Activated CD4-positive, alpha-beta T cell treated with anti-CD3 and anti-CD28 coated beads, Interleukin-2, Interleukin-4, amounts not matched to agents 100 ng/mL and 50 ng/mL, durations not matched to agents 16 hours and 8 hours (primary cell): ENCODE measurements around the gene CDX2.

Experiments used
- DNase-seq: peaks from one replicate; pipeline ENCODE4 v3.0.0-alpha.2; 2020; ENCODE audit warnings: low spot score

CDX2 gene

DNA sequence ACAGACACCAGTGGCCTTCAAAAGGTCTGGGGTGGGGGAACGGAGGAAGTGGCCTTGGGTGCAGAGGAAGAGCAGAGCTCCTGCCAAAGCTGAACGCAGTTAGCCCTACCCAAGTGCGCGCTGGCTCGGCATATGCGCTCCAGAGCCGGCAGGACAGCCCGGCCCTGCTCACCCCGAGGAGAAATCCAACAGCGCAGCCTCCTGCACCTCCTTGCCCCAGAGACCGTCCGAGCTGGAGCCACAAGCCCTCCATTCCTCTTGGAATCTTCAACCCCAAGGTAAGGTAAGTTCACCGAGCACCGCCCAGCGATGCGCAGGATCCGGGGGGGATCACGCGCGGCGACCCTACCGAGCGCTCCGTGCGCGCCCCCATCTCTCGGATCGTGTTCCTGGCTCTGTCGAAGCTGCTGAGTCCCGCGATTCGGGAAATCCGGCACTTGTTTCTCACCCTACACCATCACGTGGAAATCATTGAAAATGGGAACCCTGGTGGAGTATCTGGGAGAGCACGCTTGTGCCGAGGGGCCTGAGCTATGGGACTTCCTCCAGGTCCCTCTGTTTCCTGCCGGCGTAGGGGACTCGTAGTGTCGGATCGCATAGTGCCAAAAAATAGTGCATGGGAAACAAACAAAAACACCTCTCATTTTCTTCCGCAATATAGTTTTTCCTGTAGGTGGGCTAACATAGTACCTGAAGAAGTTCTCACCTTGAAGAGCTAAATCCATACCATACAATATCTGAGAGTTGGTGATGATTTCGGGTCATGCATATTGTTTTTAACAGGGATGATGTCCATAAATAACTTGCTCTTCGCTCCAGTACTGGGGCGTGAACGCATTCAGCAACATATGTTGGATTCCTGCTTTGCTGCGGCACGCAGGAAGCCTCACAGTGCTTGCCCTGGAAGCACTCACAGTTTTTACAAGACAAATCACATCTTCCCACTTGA lies 40.0 kb downstream of the CDX2 start:
- no peak for DNase-seq

DNA sequence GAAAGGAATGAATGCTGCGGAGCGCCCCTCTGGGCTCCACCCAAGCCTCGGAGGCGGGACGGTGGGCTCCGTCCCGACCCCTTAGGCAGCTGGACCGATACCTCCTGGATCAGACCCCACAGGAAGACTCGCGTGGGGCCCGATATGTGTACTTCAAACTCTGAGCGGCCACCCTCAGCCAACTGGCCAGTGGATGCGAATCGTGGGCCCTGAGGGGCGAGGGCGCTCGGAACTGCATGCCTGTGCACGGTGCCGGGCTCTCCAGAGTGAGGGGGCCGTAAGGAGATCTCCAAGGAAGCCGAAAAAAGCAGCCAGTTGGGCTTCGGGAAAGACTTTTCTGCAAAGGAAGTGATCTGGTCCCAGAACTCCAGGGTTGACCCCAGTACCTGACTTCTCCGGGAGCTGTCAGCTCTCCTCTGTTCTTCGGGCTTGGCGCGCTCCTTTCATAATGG lies 40.7 kb downstream of the CDX2 start:
- DNase-seq: no peak

- DNase-seq: no peak
Measured at GRCh38 chr13:27927444-27928352, 41.4 kb downstream of the CDX2 start.

DNA sequence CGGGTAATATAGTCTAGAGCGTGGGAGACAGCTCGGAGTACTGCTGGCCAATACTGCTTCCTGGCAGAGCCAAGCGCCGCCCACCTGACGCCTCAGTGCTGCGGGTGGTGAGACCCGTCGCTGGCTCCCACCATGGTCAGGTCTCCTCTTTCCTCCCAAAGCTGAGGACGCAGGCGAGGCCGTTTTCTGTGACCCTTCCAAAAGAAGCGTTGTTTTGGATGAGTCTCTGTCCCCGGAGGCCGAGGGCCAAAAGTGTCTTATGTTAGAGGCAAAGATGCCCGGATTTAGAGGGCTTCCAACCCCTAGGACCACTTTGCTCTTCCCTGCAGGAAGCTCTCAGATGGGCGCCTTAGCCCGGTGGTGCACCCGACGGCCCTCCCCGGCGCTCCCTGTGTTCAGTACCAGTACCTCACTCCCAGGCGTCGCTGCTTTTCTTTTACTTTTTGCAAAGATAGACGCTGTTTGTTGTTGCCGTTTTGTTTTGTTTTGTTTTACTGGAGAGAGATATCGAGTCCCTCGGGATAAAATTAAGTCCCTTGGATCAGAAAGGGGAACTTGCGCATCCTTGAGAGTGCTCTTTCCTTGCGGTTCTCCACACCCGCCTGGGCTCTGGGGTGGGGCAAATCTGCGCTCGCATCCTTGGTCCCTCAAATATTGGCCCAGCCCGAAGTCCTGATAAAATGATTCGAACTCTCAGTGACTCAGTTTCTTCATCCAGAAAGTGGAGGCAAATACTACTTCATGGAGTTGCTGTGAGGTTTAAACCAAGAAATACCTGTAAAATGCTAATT lies 42.3 kb downstream of the CDX2 start:
- DNase-seq: no peak

DNA sequence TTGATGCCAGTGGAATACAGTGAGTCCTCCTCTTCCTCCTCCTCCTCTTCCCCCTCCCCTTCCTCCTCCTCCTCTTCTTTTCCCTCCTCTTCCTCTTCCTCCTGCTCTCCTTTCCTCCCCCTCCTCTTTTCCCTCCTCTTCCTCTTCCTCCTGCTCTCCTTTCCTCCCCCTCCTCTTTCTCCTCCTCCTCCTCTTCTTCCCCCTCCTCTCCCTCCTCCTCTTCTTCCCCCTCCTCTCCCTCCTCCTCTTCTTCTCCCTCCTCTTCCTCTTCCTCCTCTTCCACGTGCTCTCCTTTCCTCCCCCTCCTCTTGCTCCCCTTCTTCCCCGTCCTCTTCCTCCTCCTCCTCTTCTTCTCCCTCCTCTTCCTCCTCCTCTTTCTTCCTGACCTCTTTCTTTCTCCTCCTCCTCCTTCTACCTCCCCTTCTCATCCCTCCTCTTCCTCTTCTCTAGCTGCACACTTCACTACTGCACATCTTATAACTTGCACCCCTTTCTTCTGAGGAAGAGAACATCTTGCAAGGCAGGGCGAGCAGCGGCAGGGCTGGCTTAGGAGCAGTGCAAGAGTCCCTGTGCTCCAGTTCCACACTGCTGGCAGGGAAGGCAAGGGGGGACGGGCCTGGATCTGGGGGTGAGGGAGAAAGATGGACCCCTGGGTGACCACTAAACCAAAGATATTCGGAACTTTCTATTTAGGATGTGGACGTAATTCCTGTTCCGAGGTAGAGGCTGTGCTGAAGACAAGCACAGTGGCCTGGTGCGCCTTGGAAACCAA lies 43.7 kb downstream of the CDX2 start:
- no peak for DNase-seq

- DNase-seq: no peak
Measured at GRCh38 chr13:27924529-27925141, 44.5 kb downstream of the CDX2 start.

GRCh38 chr13:27923794-27924528 lies 45.2 kb downstream of the CDX2 start:
- no peak for DNase-seq

DNA sequence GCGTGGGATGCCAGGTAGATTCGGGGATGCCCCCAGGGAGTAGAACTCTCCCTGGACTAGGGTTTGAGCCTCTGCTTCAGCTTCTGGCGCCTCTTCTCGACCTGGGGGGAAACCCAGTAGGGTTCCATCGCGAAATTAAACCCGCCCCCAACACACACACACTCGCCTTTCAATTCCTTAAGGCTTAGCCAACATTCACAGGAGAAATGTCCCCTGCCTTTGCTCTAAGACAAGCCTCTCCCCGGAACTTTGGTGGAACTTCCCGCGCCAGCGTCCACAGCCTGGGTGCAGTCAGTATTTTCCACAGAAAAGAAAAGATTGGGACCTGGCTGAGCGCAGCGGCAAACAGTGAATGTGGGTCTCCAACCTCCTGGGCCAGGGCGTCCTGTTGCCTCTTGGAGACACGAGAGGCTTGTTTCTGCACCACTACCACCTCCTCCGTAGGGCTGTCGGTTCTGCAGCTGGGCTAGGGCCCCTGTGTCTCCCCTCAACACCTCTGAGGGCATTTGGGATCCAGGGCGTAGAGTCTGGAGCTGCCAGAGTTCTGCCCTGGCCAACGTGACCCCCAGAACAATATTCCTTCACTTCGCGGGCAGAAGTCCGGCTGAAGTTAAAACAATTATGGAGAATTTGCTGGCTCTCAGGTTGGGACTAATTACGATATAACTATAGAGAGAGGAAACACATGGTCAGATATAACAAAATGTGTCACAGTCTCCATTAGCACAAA lies 46.1 kb downstream of the CDX2 start:
- DNase-seq: no peak

- no peak for DNase-seq
Measured at GRCh38 chr13:27921961-27922882, 46.9 kb downstream of the CDX2 start.

GRCh38 chr13:27921421-27921960 lies 47.6 kb downstream of the CDX2 start:
- DNase-seq: no peak

DNA sequence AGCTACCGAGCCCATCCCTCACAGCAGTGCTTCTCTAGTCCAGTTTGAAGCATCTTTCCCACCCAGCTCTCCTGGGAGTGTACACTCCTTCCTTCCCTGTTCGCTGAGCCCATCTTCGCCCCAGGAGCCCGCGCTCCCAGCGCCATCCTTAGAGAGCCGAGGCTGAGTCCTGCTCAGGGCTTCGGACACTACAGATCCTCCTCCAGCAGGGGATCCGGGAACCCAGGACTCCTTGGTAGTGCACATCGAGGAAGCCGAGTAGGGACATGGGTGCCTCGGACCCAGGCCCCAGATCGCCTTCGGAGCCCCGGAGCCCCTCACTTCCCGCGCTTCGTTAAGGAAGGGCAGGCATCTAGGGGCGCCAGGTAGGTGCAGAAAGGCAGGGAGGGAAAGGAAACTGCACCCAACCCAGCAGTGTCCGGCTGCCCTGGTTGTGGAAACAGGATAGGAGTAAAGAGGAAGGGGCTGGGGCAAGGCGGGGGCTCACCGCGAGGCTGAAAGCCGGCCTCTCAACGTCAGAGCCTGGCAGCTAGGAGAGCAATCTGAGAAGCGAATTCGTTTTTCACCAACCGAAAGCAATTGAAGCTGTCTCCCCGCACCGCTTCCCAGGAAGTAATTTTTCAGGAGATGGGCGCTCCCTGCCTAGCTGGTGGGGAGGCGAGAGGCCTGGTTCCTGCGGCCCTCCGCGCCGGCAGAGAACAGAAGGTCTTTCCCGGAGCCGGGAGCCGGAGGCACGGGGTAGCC lies 48.3 kb downstream of the CDX2 start:
- DNase-seq: no peak

- DNase-seq: no peak
Measured at GRCh38 chr13:27919934-27920676, 49.0 kb downstream of the CDX2 start, which contains the start of gene PDX1. PDX1 (plus strand) TSS chr13:27920000; CDS start chr13:27920139, 139 bp downstream.

GRCh38 chr13:27919659-27919933 lies 49.5 kb downstream of the CDX2 start:
- DNase-seq: no peak

DNA sequence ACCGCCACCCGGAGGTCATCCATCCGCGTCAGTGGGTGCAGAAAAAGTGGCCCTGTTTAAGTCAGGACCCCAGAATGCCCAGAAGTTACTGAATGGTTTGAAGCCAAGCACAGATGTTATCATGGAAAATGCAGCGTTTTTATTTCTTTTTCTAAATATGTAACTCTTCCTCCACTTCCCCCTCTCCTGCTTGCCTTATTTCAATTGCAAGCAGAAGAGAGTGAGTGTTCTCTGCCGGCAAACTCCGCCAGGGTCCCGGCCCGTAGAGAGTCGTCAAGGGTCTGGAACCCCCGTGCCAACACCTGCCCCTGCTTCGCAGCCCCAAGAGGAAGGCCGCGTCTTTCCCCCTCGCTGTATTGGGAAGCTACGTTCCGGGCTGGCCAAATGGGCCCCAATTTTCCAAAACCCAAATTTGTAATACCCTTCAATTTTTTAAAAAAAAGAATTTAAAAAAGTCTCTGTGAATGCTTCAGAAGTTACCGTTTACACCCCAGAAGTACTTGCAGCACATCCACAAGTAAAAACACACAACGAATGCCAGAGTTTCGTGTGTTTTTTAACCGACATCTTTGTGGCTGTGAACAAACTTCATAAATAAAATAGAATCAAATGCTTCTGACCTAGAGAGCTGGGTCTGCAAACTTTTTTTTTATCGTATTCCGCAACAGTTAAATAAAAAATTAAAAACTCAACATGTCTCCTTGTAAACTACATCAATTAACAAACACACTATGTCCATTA lies 50.0 kb downstream of the CDX2 start:
- no peak for DNase-seq

DNA sequence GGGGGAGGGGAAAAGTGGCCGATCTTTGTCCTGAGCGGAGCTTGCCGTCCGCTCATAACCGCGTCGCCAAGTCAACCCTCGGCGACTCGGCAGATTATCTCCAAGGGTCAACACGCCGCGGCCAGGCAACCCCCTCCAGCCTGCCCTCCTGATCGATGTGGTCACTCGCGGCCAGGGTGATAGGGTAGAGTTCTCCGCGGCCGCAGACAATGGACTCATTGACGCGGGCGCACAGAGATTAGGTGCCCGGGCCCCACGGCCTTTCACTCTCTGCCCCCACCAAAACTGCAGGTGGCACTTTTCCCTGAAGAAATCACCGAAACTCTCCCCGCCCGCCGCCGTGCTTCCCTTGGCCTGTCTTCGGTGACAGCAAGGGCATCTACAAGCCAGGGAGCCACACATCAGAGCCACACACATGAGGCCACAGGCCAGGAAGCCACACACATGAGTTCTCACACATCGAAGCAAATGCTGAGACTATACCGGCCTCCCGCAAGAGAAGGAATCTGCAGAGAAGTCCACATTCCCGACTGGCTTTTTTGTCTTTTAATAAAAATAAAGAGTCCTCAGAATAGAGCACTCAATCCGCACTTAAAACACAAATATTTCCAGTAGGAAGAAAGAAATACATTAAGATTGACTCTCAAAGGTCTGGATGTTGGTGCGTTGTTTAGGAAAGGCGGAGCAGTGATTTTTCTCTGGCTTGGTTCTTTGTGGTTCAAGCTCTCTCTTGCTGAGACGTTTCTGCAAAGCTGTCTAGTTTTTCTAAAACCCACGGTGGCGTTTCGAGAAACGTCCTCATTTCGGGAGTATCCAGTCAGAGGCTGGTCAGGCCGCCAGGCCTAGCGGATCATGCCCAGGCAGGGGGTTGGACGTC lies 50.8 kb downstream of the CDX2 start:
- no peak for DNase-seq
